Measurements from ENCODE around the gene CSNK1D.
A peak's percentile ranks its signal among the peaks of the same experiment; 100 is the strongest.

CSNK1D gene

GRCh38 chr17:82245134-82246039 is 28.1 kb downstream of the CSNK1D start:
- peaks cover 2% of the 10 kb centered on the region; the same call in 1 of the 2 replicates for H3F3A ChIP-seq (ENCODE audit: control insufficient read depth, insufficient read depth)
- peaks cover 4% of the 10 kb centered on the region; the same call in 1 of the 2 replicates for H3K79me2 ChIP-seq (ENCODE audit: control insufficient read depth, low read length)
- no peaks in the 10 kb centered on the region for H3K9me2 ChIP-seq (replicated peaks; ENCODE audit: control insufficient read depth, low read length)
- H3K4me1 ChIP-seq (ENCODE audit: control insufficient read depth, low read length) = no peaks in the 10 kb centered on the region
- H3K4me2 ChIP-seq (ENCODE audit: low read length) = no peak overlapping the region
- no peak overlapping the region for H3K27ac ChIP-seq (ENCODE audit: low read depth, low read length)
- peaks cover 88% of the 10 kb centered on the region for H3K36me3 ChIP-seq (ENCODE audit: control insufficient read depth, low read length)
- H3K9me3 ChIP-seq (ENCODE audit: control insufficient read depth, insufficient read depth, low read length) = no peaks in the 10 kb centered on the region
- H4K20me1 ChIP-seq (ENCODE audit: control insufficient read depth, insufficient read depth, low read depth, low read length) = 0 out of 2 replicates have a peak, but pooled peaks cover 6% of the 10 kb centered on the region
- no peak overlapping the region for H3K4me3 ChIP-seq (ENCODE audit: low read length)
- TF ChIP-seq EZH2phosphoT487 (IDR thresholded peaks at IDR 0.05; ENCODE audit: borderline replicate concordance, low read length) = no peak
- no peak for TF ChIP-seq CTCF (IDR thresholded peaks at IDR 0.05; ENCODE audit: low read depth, low read length, poor library complexity, severe bottlenecking)
- no peaks in the 10 kb centered on the region for H3K27me3 ChIP-seq (ENCODE audit: control insufficient read depth, low read length)

- Histone ChIP-seq H3K4me2 (ENCODE audit: low read length) (no peak overlapping the region), H3K9me3 (ENCODE audit: control insufficient read depth, insufficient read depth, low read length) (no peaks in the 10 kb centered on the region), H3K27me3 (ENCODE audit: control insufficient read depth, low read length) (no peaks in the 10 kb centered on the region), H3K9me2 (replicated peaks; ENCODE audit: control insufficient read depth, low read length) (no peaks in the 10 kb centered on the region), H3K79me2 (ENCODE audit: control insufficient read depth, low read length) (no peaks in the 10 kb centered on the region; the same call in 1 of the 2 replicates), H3K4me3 (ENCODE audit: low read length) (no peak overlapping the region), H4K20me1 (ENCODE audit: control insufficient read depth, insufficient read depth, low read depth, low read length) (0 out of 2 replicates have a peak, but pooled peaks cover 4% of the 10 kb centered on the region), H3K36me3 (ENCODE audit: control insufficient read depth, low read length) (peaks cover 87% of the 10 kb centered on the region), H3F3A (ENCODE audit: control insufficient read depth, insufficient read depth) (peaks cover 2% of the 10 kb centered on the region; the same call in 1 of the 2 replicates), H3K27ac (ENCODE audit: low read depth, low read length) (no peak overlapping the region), H3K4me1 (ENCODE audit: control insufficient read depth, low read length) (no peaks in the 10 kb centered on the region)
- TF ChIP-seq CTCF (IDR thresholded peaks at IDR 0.05; ENCODE audit: low read depth, low read length, poor library complexity, severe bottlenecking) (peak; percentile 31), EZH2phosphoT487 (IDR thresholded peaks at IDR 0.05; ENCODE audit: borderline replicate concordance, low read length) (no peak)
These were observed 28.9 kb downstream of the CSNK1D start for GRCh38 chr17:82244413-82245133.

GRCh38 chr17:82243648-82244412 is 29.7 kb downstream of the CSNK1D start:
- H3K27me3 ChIP-seq (ENCODE audit: control insufficient read depth, low read length) = no peaks in the 10 kb centered on the region
- H3K9me3 ChIP-seq (ENCODE audit: control insufficient read depth, insufficient read depth, low read length) = no peaks in the 10 kb centered on the region
- no peak overlapping the region for H3K4me3 ChIP-seq (ENCODE audit: low read length)
- H3K9me2 ChIP-seq (replicated peaks; ENCODE audit: control insufficient read depth, low read length) = no peaks in the 10 kb centered on the region
- H4K20me1 ChIP-seq (ENCODE audit: control insufficient read depth, insufficient read depth, low read depth, low read length) = 0 out of 2 replicates have a peak, but pooled peaks cover 4% of the 10 kb centered on the region
- no peak for TF ChIP-seq CTCF (IDR thresholded peaks at IDR 0.05; ENCODE audit: low read depth, low read length, poor library complexity, severe bottlenecking)
- no peak for TF ChIP-seq EZH2phosphoT487 (IDR thresholded peaks at IDR 0.05; ENCODE audit: borderline replicate concordance, low read length)
- H3K36me3 ChIP-seq (ENCODE audit: control insufficient read depth, low read length) = peaks cover 83% of the 10 kb centered on the region
- peaks cover 2% of the 10 kb centered on the region for H3K4me1 ChIP-seq (ENCODE audit: control insufficient read depth, low read length)
- H3K4me2 ChIP-seq (ENCODE audit: low read length) = no peak overlapping the region
- H3F3A ChIP-seq (ENCODE audit: control insufficient read depth, insufficient read depth) = peaks cover 2% of the 10 kb centered on the region; the same call in 1 of the 2 replicates
- no peaks in the 10 kb centered on the region; the same call in 1 of the 2 replicates for H3K79me2 ChIP-seq (ENCODE audit: control insufficient read depth, low read length)
- no peak overlapping the region for H3K27ac ChIP-seq (ENCODE audit: low read depth, low read length)
